ENCODE measurements around the gene PEAK1.
A peak's percentile ranks its signal among the peaks of the same experiment; 100 is the strongest.

PEAK1 gene

GRCh38 chr15:77053709-77054108, 366.2 kb downstream of the PEAK1 start:
- peak overlapping the region in 6 of 11 experiments; percentile 3 to 44 (median 14); a peak in 6 of 22 replicates for H3K4me2 ChIP-seq
- no peaks in the 10 kb centered on the region for H3K27me3 ChIP-seq
- H3K27ac ChIP-seq: no peak overlapping the region
- no peak overlapping the region for H3K9ac ChIP-seq
- H3K4me3 ChIP-seq: no peak overlapping the region
- no peaks in the 10 kb centered on the region for H3K9me3 ChIP-seq (replicated peaks in 1 of 11)
- TF ChIP-seq Cebpa-rat (IDR thresholded peaks at IDR 0.05): peak in 4 of 11 experiments; percentile 11 to 48 (median 36); a peak in 3 of 22 replicates
- H3K4me1 ChIP-seq: peaks cover 1 to 22% (median 16%) of the 10 kb centered on the region in 10 experiments; a peak in 18 of 20 replicates
- peaks cover 54 to 100% (median 86%) of the 10 kb centered on the region in 11 experiments for H3K36me3 ChIP-seq
- peaks cover 9 to 62% (median 38%) of the 10 kb centered on the region in 11 experiments; a peak in 16 of 22 replicates for H4K20me1 ChIP-seq

DNA sequence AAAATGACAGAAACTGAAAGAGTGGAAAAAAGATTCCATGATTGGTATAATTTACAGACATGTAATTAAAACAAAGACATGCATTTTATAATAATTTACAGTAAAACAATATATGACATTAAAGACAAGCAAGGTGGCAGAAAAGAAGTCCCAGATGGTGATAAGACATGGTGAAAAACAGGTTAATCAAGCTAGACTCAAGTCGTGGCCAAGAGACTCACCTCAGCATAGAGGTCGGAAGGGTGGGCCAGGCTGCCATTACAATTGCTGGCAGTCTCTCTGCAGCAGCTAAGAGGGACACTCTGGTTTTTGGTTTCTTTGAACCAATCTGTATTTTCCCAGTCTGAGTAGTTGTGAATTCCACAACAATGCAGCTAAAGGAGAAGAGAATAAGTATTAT, 367.3 kb downstream of the PEAK1 start:
- H3K9ac ChIP-seq: no peak overlapping the region
- no peaks in the 10 kb centered on the region for H3K27me3 ChIP-seq
- H3K36me3 ChIP-seq: peaks cover 65 to 100% (median 90%) of the 10 kb centered on the region in 11 experiments
- TF ChIP-seq Cebpa-rat (IDR thresholded peaks at IDR 0.05): no peak
- H3K27ac ChIP-seq: no peak overlapping the region
- H3K9me3 ChIP-seq (replicated peaks in 1 of 11): no peaks in the 10 kb centered on the region
- H3K4me1 ChIP-seq: peaks cover 0 to 19% (median 10%) of the 10 kb centered on the region in 10 experiments; a peak in 16 of 20 replicates
- no peak overlapping the region for H3K4me2 ChIP-seq
- no peak overlapping the region for H3K4me3 ChIP-seq
- peaks cover 9 to 51% (median 26%) of the 10 kb centered on the region in 11 experiments; a peak in 16 of 22 replicates for H4K20me1 ChIP-seq
